Ovary (tissue), 9 donors: ENCODE measurements around the gene GKN1. TPM values are rescaled to one million over a fixed set of nuclear protein-coding genes. Genes with fewer than 3 reads are reported as not detected.

Experiments
- DNase-seq, 5 donors: peaks; one replicate each; pipeline ENCODE4 v3.0.0-alpha.2; 2019 to 2020
- H3K27ac ChIP-seq, 2 donors: fragments of 200-600 bp; one replicate each; pipeline versions ENCODE4 v1.5.1 to v1.8.0; 2019 to 2022
- H3K27me3 ChIP-seq: fragments of 200-600 bp; one replicate; pipeline ENCODE4 v1.8.0; 2022
- H3K36me3 ChIP-seq: fragments of 200-600 bp; sonication (generic); one replicate; pipeline ENCODE4 v1.5.1; 2019
- H3K4me1 ChIP-seq: one replicate; pipeline ENCODE4 v1.8.1; 2013; ENCODE audit warnings: mild to moderate bottlenecking, moderate library complexity; ENCODE audit not compliant: insufficient read depth
- H3K4me3 ChIP-seq: fragments of 200-600 bp; sonication (generic); one replicate; pipeline ENCODE4 v1.5.1; 2017
- H3K9me3 ChIP-seq, 2 donors: fragments of 200-600 bp in 1 of 2; sonication (generic) in 1 of 2; one replicate each; pipeline versions ENCODE4 v1.5.1 to v1.8.1; 2013 to 2019; ENCODE audit warnings: mild to moderate bottlenecking in 1 of 2, moderate library complexity in 1 of 2
- CTCF ChIP-seq, 3 donors: fragments of 450-650 bp in 2 of 3; fragments of 200-600 bp in 1 of 3; IDR thresholded peaks; one replicate each; pipeline versions ENCODE4 v1.5.1 to v1.8.0; 2016 to 2022; ENCODE audit warnings: antibody characterized with exemption in 3 of 3, mild to moderate bottlenecking in 1 of 3
- EP300 ChIP-seq: sonication (generic); formaldehyde crosslinking; IDR thresholded peaks from one replicate; pipeline ENCODE4 v1.6.1; 2017; ENCODE audit warnings: antibody characterized with exemption
- POLR2A ChIP-seq: fragments of 450-650 bp; IDR thresholded peaks from one replicate; pipeline ENCODE4 v1.6.1; 2017; ENCODE audit warnings: antibody characterized with exemption, mild to moderate bottlenecking, moderate library complexity
- WGBS, 3 donors: extraction: QIAGEN DNeasy Blood & Tissue Kit in 1 of 3; methylation state at CpG; one replicate each; pipeline versions ENCODE4 v1.1.5 to v1.1.7; 2013 to 2017; 5-methylcytosine and 5-hydroxymethylcytosine counted together
- intact Hi-C, 4 donors: fragments of 100-400 bp; cut with DNase I; formaldehyde crosslinking; loops; one replicate each; pipeline versions ENCODE4 v1.11.0 to v1.15.1; 2022 to 2023
- polyA plus RNA-seq, 2 donors: library from polyadenylated mRNA; stranded (reverse); fragments of 200-250 nt in 1 of 2; fragments of 350-450 nt in 1 of 2; fragmentation: Illumina TruSeq in 1 of 2; extraction: RNeasy Lipid Tissue Mini Kit (QIAGEN cat#74804) in 1 of 2; gene quantifications; one replicate each; pipeline ENCODE4 v1.2.3, GENCODE V29; 2013 to 2014
- total RNA-seq, 7 donors: library from RNA; depleted of rRNA in 2 of 7; stranded (reverse); fragments of >200 nt in 2 of 7; fragmentation: NEBNext Ultra II Directional in 3 of 7; extraction: Animal tissue kit (Norgen Biotek cat#: 25700) in 3 of 7; gene quantifications; one replicate each; pipeline versions ENCODE4 v1.1.0 to v1.2.4, GENCODE V29; 2016 to 2023
- donor health status: DM: no; HTN: no; CAD: no; lungs with moderate emphysema.
- donor health status: DM: no; HTN: no; CAD: no.
- donor health status: Bipolar disorder and iron deficiency.
- donor health status: DM: yes; HTN: yes; CAD: no.
- donor health status: DM: no; HTN: no; CAD: no.
- donor health status: DM: yes; HTN: yes; CAD: no.

The GKN1 gene
- total and polyA plus RNA-seq, 9 donors, result not detected

GRCh38 chr2:68961380-68961779 is 13.1 kb upstream of the GKN1 start:
- no peaks in the 10 kb centered on the region for H3K27me3 ChIP-seq
- H3K9me3 ChIP-seq, result no peaks in the 10 kb centered on the region
- no peak for DNase-seq
- no peak overlapping the region for H3K4me3 ChIP-seq
- intact Hi-C loops, result no loop called here
- H3K4me1 ChIP-seq, result no peaks in the 10 kb centered on the region
- no peak overlapping the region for H3K27ac ChIP-seq
- TF ChIP-seq CTCF (IDR thresholded peaks at IDR 0.05) (no peak), EP300 (no peak), POLR2A (no peak)
- H3K36me3 ChIP-seq, result no peaks in the 10 kb centered on the region
- WGBS, 3 donors, result 72 to 86% (median 72%) methylated on average over 4 of the region's 4 CpGs

- TF ChIP-seq CTCF (IDR thresholded peaks at IDR 0.05) (no peak), EP300 (no peak), POLR2A (no peak)
These were observed 10.2 kb upstream of the GKN1 start for GRCh38 chr2:68964282-68964681.

GRCh38 chr2:68968221-68968620 is 6.2 kb upstream of the GKN1 start:
- intact Hi-C loops, result no loop called here
- Histone ChIP-seq H3K27ac (no peak overlapping the region), H3K36me3 (no peaks in the 10 kb centered on the region), H3K4me3 (no peak overlapping the region), H3K4me1 (no peaks in the 10 kb centered on the region), H3K9me3 (no peaks in the 10 kb centered on the region), H3K27me3 (no peaks in the 10 kb centered on the region)
- DNase-seq, result no peak
- TF ChIP-seq EP300 (no peak), CTCF (IDR thresholded peaks at IDR 0.05) (no peak), POLR2A (no peak)
- 71 to 87% (median 72%) methylated on average over 1 of the region's 1 CpG for WGBS, 3 donors

More at GRCh38 chr2:68964282-68964681, 10.2 kb upstream of the GKN1 start:
- no peak overlapping the region for H3K27ac ChIP-seq
- no peaks in the 10 kb centered on the region for H3K9me3 ChIP-seq
- H3K4me3 ChIP-seq, result no peak overlapping the region
- H3K36me3 ChIP-seq, result no peaks in the 10 kb centered on the region
- intact Hi-C loops, result no loop called here
- no peaks in the 10 kb centered on the region for H3K4me1 ChIP-seq
- DNase-seq, result no peak
- H3K27me3 ChIP-seq, result no peaks in the 10 kb centered on the region

GRCh38 chr2:68969736-68970490 is 4.5 kb upstream of the GKN1 start:
- no peak for DNase-seq
- no peaks in the 10 kb centered on the region for H3K27me3 ChIP-seq
- H3K36me3 ChIP-seq, result no peaks in the 10 kb centered on the region
- no peak overlapping the region for H3K4me3 ChIP-seq
- H3K9me3 ChIP-seq, result no peaks in the 10 kb centered on the region
- H3K27ac ChIP-seq, result no peak overlapping the region
- WGBS, 3 donors, result 88 to 90% (median 89%) methylated on average over 8 of the region's 8 CpGs
- TF ChIP-seq EP300, result no peak
- no peak for TF ChIP-seq CTCF (IDR thresholded peaks at IDR 0.05)
- TF ChIP-seq POLR2A, result no peak
- intact Hi-C loops, result no loop called here
- H3K4me1 ChIP-seq, result no peaks in the 10 kb centered on the region
